CD4-positive, alpha-beta T cell treated with Interleukin-6 for 4 hours (primary cell): ENCODE measurements around the gene BEND6.

Experiments used
- DNase-seq: peaks from one replicate; pipeline ENCODE4 v3.0.0-alpha.2; 2020; ENCODE audit warnings: mixed read lengths

BEND6 gene

GRCh38 chr6:56954403-56955170 lies at the start of gene BEND6:
TSS of gene BEND6 (plus strand) at chr6:56955107. CDS start at chr6:56981811, 26,704 bp downstream.
- DNase-seq: peak; percentile 11

DNA sequence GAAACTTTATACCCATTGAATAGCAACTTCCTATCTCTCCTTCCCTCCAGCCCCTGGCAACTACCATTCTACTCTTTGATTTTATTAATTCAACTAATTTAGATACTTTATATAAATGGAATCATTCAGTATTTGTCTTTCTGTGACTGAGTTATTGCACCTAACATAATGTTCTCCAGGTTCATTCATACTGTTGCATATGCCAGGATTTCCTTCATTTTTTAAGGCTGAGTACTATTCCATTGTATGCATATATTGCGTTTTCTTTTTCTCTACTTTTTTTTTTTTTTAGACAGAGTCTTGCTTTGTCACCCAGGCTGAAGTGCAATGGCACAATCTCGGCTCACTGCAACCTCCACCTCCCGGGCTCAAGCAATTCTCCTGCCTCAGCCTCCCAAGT lies 49.5 kb upstream of the BEND6 start:
- no peak for DNase-seq

- no peak for DNase-seq
These were observed 48.2 kb upstream of the BEND6 start for GRCh38 chr6:56906752-56907151.

DNA sequence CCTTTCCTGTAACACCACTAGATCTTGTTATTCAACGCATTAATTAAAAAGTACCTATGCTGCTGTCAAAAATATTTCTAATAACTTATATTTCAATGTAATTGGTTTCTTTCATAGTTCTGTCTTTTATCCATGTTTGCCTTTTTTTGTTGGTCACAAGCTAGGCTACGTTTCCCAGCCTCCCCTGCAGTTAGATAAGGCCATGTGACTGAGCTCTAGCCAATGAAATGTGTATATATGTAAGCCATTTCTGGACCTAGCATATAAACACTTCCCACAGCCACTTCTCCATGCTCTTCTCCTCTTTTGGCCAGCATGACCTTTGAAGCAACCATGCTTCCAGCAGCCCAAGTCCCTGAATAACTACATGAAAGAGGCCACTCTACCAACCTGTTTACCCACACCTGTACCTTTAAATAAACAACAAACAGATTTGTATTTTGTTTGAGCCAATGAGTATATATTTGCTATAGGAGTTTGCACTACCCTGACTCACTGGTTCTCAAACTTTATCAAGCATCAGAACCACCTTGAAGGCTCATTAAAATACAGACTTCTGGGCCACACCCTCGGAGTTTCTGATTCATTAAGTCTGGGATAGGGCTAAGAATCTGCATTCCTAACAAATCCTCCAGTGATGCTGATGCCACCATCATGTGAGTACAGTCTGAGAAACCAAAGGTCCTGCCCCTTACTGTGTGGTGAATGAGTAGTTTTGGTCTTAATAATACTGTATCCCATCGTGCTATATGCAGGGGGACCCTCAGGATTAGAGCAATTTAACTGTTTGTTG lies 45.6 kb upstream of the BEND6 start:
- DNase-seq: no peak

DNA sequence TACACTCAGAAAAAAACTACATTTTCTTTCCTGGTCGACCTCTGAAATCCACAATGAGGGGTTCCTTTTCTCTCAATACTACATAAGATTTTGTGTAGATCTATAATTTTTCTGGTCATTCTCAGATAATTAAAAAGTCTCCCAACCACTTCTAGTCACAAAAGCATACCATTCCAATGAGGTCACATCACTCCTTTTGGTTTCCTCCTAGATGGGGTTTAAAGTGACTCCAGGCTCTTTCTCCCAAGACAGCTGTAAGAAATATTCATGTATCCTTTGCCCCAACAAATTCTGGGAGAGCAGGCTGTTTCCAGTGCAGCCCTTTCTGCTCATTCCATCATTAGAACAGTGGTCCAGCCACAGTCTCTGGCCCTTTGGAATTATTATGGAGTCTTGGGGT lies 43.1 kb upstream of the BEND6 start:
- no peak for DNase-seq

DNA sequence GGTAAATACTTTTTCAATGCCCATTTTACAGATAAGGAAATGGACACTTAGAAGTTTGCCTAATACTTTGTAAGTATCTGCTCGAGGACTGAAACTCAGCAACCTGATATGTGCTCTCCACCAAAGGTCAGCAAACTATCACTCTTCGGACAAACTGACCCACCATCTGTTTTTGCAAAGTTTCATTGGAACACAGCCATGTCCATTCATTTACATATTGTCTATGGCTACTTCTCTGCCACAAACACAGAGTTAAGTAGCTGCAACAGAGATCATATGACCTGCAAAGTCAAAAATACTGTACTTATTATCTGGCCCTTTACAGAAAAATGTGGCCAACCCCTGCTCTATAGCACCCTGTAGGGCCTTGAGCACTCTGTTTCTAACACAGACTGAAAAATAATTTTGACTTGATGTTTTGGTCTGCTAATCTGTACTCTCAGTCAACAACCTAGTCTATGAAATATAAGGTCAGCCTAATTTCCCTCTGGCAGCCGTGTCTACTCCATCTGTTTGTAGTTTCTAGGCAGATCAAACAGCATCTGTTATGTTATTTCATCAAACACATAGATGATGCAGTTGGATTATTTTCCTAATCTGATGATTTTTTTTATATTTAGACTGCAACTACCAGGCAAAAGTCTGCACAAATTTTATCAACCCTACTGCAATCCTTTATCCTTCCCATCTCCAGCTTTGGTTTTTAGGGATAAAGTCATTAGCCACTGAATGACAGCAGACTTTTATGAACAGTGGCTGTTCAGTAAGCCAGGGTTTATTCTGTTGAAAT lies 41.4 kb upstream of the BEND6 start:
- DNase-seq: no peak

DNA sequence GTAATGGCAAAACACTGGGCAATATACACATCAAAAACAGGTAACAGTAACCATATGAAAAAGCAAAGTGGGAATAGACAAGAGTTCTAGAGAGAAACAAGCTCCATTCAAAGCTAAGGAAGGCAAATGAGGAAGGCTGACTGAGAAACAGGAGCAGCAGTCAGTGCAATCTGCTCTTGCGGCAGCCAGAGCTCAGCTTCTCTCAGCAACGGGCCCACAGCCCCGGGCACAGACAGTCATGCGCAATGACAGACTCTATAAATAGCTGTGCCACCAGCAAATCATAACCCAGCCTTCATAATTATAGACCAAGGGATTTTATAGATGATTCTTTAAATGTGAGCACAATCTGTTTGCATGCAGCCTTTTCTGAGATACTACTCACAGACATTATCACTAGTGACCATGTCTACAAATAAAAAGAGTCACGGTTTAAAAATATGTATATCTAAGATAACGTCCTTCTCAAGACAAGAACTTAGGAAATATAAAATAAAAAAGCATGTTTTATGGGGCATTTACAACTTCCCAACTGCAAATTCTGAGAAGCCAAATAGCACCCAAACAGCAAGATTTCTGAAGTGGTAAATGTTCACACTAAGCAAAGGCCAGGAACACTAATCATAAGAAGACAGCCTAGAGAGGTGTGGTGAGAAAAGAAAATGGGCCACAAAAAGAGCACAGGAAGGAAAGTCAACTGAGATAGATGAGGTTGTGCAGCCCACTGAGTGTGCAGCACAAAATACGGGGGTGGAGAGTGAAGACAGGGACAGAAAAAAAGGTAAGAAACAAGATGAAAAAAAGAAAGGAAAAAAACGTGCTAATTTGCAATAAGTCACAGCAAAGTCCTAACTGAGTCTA lies 39.9 kb upstream of the BEND6 start:
- DNase-seq: peak; percentile 5

DNA sequence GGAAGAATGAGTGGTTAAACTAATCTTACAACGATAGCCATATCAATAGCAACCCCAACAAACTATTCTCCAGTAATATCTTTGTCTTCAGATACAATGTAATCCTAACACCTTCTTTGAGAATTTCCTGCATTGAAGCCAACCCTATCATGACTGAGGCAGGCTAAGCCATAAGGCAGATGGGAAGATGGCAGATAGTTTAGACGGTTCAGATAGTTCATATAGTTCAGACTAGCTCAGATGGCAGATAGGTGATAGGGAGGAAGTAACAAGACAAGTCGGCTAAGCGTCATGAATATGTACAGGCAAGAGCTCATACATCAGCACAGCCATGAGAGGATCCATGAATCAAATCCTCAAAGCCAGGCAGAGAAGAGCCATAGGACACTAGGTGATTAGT lies 39.1 kb upstream of the BEND6 start:
- DNase-seq: no peak

DNA sequence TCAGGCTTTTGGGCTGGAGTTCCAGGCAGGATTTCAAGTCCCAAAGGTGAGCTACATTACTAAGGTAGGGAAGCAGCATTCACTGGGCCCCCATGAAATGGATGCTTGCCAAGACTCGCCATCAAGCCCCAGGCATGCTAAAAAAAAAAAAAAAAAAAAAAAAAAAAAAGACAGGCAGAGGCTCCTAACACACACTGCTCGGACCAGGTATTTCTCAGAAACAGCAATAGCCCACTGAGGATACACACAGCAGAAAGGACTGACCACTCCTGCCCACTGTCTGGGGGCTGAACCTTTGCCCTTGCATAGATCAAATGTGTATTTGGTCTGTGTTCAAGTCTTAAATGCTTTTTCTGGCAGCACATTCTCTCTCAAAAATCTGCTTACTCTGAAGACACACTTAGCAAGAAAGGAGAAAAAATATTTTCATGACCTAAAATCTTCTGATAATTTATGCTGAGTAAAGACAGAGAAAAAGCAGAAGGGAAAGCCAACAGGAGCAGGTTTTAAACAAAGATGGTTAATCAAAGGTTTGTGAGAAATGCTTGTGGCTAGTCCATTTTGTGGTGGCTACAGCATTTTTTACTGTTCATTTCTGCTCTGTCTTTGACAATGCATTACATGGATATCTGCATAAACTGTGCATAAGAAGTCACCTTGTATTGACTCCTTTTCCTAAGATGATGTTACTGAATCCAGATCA lies 37.9 kb upstream of the BEND6 start:
- no peak for DNase-seq

GRCh38 chr6:56922645-56923044 lies 32.3 kb upstream of the BEND6 start:
- no peak for DNase-seq

DNA sequence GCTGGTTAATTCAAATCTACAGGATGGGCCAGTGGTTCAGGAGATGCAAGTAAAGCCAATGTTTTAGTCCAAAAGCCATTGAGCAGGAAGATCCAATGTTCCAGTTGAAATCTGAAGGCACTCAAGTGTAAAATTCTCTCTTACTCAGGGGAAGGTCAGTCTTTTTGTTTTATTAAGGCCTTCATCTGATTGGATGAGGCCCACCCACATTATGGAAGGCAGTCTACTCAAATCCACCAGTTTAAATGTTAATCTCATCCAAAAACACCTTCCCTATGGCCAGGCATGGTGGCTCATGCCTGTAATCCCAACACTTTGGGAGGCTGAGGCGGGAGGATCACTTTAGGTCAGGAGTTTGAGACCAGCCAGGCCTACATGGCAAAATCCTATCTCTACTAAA lies 31.3 kb upstream of the BEND6 start:
- DNase-seq: no peak

GRCh38 chr6:56927538-56928453 lies 27.1 kb upstream of the BEND6 start:
- no peak for DNase-seq

DNA sequence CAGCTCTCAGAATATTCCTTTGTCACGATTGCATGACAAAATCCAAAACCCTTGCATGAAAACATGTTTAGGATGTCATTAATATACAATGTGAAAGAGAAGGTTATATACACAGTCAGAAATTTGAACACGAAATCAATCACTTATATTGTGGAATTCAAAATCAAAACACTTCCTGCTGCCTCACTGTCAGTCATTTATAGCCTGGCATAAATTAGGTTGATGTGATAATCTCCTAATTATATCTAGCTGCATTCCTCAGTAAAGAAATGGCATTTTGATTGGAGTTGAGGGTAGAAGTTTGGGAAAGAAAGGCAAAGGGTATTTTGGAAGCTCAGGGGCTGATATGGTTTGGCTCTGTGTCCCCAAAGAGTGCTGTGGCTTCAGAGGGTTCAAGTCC lies 24.1 kb upstream of the BEND6 start:
- DNase-seq: no peak

- DNase-seq: no peak
These were observed 21.9 kb upstream of the BEND6 start for GRCh38 chr6:56932910-56933477.

DNA sequence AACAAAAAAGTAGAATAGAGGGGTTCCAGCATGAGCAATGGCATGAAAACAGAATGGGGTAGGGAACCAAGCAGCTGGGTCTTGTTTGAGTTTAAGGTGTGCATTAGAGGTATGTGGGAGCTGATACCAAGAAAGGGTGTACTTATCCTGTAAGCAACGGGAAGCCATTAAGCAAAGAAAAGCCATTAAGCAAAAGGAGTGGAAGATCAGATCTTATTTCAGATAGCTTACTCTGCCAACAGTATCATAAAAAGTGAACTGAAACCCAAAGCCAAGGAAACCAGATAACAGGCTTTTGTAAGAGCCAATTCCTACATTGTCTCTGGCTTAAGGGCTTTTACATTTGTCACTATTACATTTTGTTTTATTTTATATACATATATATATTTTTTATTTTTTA lies 21.3 kb upstream of the BEND6 start:
- DNase-seq: no peak

DNA sequence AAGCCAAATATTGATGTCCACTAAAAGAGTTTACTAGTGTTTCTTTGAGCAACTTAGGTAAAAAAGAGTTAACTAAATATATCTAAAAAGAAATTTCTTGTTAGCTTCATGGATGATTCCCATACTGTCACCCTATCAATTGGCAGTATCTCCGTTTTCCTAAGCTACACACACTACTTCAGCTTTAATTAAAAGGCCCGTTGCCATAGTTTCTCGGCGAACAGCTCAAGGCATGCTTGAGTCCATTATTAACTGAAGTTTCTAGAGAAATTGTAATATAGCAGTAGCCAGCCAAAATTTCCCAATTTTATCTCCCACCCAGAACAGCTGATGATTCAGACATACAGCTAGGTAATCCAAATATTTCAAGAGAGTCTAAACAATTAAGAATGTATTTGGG lies 20.0 kb upstream of the BEND6 start:
- DNase-seq: no peak

DNA sequence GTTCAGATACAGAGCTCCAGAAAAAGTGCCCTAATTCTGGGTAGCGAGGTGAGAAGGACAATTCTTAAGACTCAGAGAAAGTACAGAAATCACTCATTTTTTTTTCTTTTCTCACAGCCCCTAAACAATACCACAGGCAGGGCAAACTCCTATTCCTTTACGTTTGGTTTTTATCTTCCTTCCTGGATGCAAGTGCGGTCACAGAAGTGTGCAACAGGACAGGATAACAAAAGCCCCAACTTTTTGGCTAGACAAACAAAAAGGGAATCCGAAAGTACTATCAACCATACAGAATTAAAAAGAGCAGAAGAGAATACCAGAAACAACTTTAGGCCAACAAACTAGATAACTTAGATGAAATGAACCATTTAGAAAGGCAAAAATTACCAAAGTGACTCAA lies 18.4 kb upstream of the BEND6 start:
- no peak for DNase-seq

DNA sequence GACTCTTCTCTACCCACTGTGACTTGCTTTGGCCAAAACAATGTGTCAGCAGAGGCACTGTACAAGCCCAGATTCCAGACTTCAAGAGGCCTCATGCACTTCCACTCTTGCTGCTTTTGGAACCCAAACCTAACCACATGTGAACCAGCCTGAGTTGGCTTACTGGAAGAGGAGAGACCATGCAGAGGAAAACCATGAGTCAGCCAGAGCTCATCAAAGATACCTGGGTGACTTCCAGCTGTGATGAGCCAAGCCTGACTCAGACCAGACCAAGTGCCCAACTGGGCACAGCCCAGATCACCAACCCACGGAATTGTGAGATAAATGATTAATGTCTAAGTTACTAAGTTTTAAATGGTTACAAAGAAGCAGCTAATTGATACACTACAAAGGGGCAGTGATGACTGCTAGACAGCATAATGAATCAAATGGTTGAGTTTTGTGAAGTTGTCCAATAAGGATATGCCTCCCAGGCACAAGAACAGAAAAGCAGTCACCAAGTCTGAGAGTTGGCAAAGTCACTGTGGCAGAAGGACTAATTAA lies 16.2 kb upstream of the BEND6 start:
- DNase-seq: no peak

- no peak for DNase-seq
These were observed 14.4 kb upstream of the BEND6 start for GRCh38 chr6:56940463-56940862.

GRCh38 chr6:56940977-56941376 lies 13.9 kb upstream of the BEND6 start:
- no peak for DNase-seq
